Measurements from ENCODE around the gene TRIM54. TPM values are rescaled to one million over a fixed set of nuclear protein-coding genes. Genes with fewer than 3 reads are reported as not detected.

Gene TRIM54
- total RNA-seq, 6 experiments from 2014 or later = 0.14 to 0.25 TPM; not detected in 4

DNA sequence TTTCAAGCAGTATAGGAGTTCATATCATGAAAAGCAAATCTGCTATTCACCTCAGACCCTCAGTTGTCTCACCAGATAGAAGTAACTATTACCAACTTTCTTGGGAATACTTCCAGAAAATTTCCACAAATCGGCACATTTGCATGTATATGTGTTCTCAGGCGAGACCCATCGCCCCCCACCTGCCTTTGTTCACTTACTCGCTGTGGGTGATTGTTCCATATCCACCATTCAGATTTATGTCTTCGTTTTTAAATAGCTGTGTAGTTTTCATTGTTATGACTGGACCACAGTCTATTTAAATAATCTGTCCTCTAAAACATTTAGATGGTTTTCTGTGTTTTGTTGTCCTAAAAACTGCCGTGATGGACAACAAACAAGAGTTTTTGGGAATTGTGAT is 3.3 kb downstream of the TRIM54 start:
- Histone ChIP-seq H3K27ac (no peak overlapping the region), H3K4me3 (no peak overlapping the region), H3K27me3 (no peaks in the 10 kb centered on the region), H3K9me3 (no peaks in the 10 kb centered on the region), H3K4me1 (peaks cover 0 to 5% (median 0%) of the 10 kb centered on the region in 4 donors), H3K36me3 (no peaks in the 10 kb centered on the region)
- no peak for ATAC-seq
- TF ChIP-seq, protein P1, sequence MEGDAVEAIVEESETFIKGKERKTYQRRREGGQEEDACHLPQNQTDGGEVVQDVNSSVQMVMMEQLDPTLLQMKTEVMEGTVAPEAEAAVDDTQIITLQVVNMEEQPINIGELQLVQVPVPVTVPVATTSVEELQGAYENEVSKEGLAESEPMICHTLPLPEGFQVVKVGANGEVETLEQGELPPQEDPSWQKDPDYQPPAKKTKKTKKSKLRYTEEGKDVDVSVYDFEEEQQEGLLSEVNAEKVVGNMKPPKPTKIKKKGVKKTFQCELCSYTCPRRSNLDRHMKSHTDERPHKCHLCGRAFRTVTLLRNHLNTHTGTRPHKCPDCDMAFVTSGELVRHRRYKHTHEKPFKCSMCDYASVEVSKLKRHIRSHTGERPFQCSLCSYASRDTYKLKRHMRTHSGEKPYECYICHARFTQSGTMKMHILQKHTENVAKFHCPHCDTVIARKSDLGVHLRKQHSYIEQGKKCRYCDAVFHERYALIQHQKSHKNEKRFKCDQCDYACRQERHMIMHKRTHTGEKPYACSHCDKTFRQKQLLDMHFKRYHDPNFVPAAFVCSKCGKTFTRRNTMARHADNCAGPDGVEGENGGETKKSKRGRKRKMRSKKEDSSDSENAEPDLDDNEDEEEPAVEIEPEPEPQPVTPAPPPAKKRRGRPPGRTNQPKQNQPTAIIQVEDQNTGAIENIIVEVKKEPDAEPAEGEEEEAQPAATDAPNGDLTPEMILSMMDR (IDR thresholded peaks at IDR 0.05) = no peak
- no peak for TF ChIP-seq POLR2A (IDR thresholded peaks at IDR 0.05)
- intact Hi-C loops (cut with DNase I) = no loop called here
- 72% methylated on average over 6 of the region's 6 CpGs for WGBS (ENCODE audit: insufficient coverage, low coverage, low lambda C conversion rate, missing lambda C conversion rate)
- DNase-seq = no peak

GRCh38 chr2:27288610-27289009 is 6.4 kb downstream of the TRIM54 start:
- WGBS (ENCODE audit: insufficient coverage, low coverage, low lambda C conversion rate, missing lambda C conversion rate) = 52% methylated on average over 3 of the region's 3 CpGs
- Histone ChIP-seq H3K9me3 (no peaks in the 10 kb centered on the region), H3K27me3 (no peaks in the 10 kb centered on the region), H3K4me1 (peaks cover 0 to 16% (median 6%) of the 10 kb centered on the region in 4 donors), H3K36me3 (no peaks in the 10 kb centered on the region), H3K4me3 (no peak overlapping the region), H3K27ac (no peak overlapping the region)
- no peak for ATAC-seq
- TF ChIP-seq POLR2A (IDR thresholded peaks at IDR 0.05) = no peak
- TF ChIP-seq, protein P1 (IDR thresholded peaks at IDR 0.05) = no peak
- intact Hi-C loops (cut with DNase I) = no loop called here
- no peak for DNase-seq

DNA sequence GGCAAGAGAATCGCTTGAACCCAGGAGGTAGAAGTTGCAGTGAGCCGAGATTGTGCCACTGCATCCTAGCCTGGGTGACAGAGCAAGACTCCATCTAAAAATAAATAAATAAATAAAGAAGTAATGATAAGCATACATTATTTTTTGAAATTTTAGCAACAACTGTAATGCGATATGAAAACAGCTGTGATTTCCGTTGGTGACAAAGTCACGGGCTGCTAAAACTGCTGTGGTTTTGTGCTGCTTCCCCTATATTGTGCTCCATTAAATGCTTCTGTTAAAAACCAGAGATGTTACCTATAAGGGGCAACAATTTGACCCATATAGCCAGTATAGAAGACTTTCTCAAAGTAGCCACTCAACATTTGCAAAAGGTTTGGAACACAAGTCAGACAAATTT is 8.3 kb downstream of the TRIM54 start:
- intact Hi-C loops (cut with DNase I) = loop anchor here in 1 of 2 donors (10.0 kb wide), 1 partner anchor 196 kb away; no protein-coding TSS in a partner anchor

DNA sequence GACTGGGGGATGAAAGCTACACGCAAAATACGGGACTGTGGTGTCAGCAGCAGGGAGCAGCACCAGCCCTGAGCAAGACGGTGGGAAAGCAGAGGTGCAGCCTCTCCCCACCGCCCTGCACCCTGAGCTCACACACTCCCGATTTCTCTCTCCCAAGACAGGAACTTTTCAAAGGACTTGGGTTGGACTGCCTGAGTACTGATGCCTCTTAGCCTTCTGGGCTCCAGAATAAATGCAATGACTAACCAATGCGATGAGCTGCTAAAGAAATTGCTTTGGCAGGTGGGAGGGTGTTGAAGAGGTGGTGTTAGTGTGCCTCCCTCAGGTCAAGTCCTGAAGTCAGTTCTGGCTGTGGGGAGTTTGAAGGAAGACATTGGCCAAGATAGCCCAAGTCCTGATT is 9.6 kb downstream of the TRIM54 start:
- intact Hi-C loops (cut with DNase I) = loop anchor here in 1 of 2 donors (10.0 kb wide), 1 partner anchor 197 kb away; no protein-coding TSS in a partner anchor
- H3K27ac ChIP-seq = no peak overlapping the region
- H3K9me3 ChIP-seq = no peaks in the 10 kb centered on the region
- DNase-seq (no peak), ATAC-seq (no peak)
- no peak overlapping the region for H3K4me3 ChIP-seq
- WGBS (ENCODE audit: insufficient coverage, low coverage, low lambda C conversion rate, missing lambda C conversion rate) = 73% methylated on average over 3 of the region's 6 CpGs
- peaks cover 0 to 19% (median 6%) of the 10 kb centered on the region in 4 donors for H3K4me1 ChIP-seq
- H3K36me3 ChIP-seq = no peaks in the 10 kb centered on the region
- TF ChIP-seq POLR2A (IDR thresholded peaks at IDR 0.05) = no peak
- TF ChIP-seq, protein P1 (IDR thresholded peaks at IDR 0.05) = no peak
- no peaks in the 10 kb centered on the region for H3K27me3 ChIP-seq

More for the DNA sequence above, 8.3 kb downstream of the TRIM54 start:
- Histone ChIP-seq H3K36me3 (no peaks in the 10 kb centered on the region), H3K4me3 (no peak overlapping the region), H3K27ac (no peak overlapping the region), H3K27me3 (no peaks in the 10 kb centered on the region), H3K4me1 (peaks cover 0 to 19% (median 6%) of the 10 kb centered on the region in 4 donors), H3K9me3 (no peaks in the 10 kb centered on the region)
- TF ChIP-seq POLR2A (IDR thresholded peaks at IDR 0.05) = no peak
- TF ChIP-seq, protein P1 (IDR thresholded peaks at IDR 0.05) = no peak
- WGBS (ENCODE audit: insufficient coverage, low coverage, low lambda C conversion rate, missing lambda C conversion rate) = 67% methylated on average over 5 of the region's 5 CpGs
- no peak for DNase-seq
- ATAC-seq = no peak

All from right lobe of liver (tissue), 6 donors.